NT2/D1 (cell line): ENCODE measurements around the gene HOXC10.

Source experiments
- SUZ12 ChIP-seq: IDR thresholded peaks from 2 replicates; pipeline ENCODE4 v1.6.1; 2011; ENCODE audit not compliant: insufficient read length, insufficient read depth; ENCODE audit errors: extremely low read depth
- YY1 ChIP-seq: IDR thresholded peaks from 2 replicates; pipeline ENCODE4 v1.6.1; 2011; ENCODE audit not compliant: insufficient read length, insufficient read depth
- ZNF274 ChIP-seq: IDR thresholded peaks from 2 replicates; pipeline ENCODE4 v1.6.1; 2011; ENCODE audit warnings: mild to moderate bottlenecking, low read depth, low read length

DNA sequence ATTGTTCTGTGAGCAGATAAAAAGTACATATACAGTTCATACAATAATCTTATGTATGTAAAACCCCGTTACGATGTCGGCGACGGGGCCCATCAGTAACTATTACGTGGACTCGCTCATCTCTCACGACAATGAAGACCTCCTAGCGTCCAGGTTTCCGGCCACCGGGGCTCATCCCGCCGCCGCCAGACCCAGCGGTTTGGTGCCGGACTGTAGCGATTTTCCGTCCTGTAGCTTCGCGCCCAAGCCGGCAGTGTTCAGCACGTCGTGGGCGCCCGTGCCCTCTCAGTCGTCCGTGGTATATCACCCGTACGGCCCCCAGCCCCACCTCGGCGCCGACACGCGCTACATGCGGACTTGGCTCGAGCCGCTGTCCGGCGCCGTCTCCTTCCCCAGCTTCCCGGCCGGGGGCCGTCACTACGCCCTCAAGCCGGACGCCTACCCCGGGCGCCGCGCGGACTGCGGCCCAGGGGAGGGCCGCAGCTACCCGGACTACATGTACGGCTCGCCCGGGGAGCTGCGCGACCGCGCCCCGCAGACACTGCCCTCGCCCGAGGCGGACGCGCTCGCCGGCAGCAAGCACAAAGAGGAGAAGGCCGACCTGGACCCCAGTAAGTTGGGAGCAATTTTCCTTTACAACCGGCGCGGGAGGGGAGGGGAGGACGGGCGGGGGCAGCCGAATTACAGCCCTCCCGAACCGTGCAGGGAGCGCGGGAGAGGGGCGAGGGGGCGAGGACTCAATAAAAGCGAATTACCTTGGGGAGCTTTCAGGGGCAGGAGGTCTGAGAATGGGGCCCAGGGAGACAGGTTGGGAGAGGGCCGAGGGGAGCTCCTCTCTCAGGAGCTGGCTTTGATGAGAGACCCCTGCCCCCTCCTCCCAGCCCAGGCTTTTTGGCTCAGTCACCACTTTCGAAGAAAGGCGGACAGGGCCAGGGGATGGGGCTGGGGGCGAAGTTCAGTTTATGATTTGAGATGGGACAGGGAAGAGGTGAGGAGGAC lies 15.5 kb downstream of the HOXC10 start, which contains the start of gene HOXC9:
- TF ChIP-seq ZNF274 (no peak), YY1 (no peak), SUZ12 (peak; percentile 99)
